Measurements from ENCODE around the gene ASB4.

Gene ASB4

DNA sequence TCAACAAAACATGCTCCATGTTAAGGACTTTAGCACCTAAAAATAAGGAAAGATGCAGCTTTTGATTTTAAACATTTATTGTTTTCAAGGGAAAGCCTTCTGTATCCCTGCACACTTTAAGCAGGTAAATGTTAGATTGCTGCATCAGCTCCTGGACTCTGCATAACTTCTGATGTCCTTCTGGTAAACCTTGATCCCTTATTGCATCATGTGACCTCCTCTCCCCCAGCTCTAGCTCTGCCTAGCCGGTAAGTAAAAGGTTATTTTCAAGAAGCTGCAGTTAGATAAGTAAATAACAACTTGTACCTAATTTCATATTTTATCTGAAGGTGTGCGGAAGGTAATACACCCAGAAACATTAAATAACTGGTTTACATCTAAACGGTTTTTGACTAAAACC is 73.1 kb downstream of the ASB4 start:
- no peak for DNase-seq

DNA sequence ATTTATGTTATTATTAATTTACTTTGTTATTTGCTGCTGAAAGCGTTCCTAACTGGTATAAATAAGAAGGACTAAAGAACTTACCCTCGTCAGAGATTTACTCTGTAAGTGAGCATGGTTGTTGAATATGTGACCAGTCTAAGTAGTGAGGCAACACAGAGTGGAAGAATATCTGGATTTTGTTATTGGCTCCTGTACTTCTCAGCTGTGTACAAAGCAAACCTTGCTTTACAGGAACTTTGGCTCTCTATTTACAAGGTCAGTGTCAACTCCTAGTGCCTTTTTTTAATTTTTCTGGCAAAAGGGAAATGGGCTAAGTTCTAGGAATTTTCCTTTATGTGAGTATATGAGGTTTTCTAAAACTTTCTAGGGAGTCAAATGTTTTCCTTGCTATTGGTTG is 74.9 kb downstream of the ASB4 start:
- DNase-seq: no peak

- no peak for DNase-seq
Observed at GRCh38 chr7:95569720-95570119, 84.0 kb downstream of the ASB4 start.

DNA sequence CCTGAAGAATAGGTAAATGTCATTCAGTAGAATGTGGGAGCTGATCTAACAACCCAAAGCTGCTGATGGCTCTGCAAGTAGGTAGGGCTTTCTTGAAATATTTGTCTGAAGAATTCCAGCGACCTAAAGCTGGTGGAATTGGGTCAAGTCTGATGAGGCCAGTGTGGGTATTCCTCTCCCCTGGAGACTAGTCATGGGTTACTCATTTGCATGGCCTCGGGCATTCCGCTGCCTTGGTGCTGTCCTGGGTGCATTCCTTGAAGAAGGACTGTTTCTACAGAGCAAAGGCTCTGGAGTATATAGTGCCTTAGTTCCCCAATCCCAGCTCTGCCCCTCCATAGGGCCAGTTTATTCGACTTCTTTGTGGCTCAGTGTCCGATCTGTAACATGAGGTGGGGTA is 91.4 kb downstream of the ASB4 start:
- DNase-seq: no peak

- DNase-seq: no peak
Observed at GRCh38 chr7:95578299-95578855, 92.6 kb downstream of the ASB4 start.

DNA sequence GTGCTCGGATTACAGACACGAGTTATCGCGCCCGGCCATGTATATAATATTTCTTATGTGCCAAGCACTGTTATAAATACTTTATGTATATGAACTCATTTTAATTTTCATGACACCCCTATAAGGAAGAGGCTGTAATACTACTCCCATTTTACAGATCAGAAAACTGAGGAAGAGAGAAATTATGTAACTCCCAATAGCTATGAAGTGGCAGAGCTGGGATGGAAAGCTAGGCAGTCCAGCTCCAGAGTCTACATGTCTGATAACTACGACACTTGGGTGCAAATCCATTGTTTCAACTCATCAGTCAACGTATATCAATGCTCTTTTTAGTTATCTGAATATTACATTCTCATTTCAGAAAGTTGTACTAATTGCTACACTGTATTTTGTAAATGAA is 93.6 kb downstream of the ASB4 start:
- no peak for DNase-seq

DNA sequence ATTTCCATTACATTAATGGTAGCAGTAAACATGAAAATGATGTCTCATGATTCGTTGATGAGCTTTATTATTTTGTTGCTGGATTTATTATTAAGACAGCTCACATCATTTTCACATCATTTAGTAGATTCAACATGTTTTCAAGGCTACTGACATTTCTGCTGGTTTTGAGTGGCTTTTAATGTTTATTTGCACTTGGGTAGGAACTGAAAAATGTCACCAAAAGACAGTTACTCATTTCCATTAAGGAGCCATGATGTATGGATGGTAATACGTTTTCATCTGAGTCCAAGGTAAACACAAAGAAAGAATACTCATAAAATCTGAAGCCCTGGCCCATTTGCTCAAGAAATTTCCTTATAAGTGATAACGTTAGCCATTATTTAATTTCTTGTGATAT is 95.7 kb downstream of the ASB4 start:
- no peak for DNase-seq

DNA sequence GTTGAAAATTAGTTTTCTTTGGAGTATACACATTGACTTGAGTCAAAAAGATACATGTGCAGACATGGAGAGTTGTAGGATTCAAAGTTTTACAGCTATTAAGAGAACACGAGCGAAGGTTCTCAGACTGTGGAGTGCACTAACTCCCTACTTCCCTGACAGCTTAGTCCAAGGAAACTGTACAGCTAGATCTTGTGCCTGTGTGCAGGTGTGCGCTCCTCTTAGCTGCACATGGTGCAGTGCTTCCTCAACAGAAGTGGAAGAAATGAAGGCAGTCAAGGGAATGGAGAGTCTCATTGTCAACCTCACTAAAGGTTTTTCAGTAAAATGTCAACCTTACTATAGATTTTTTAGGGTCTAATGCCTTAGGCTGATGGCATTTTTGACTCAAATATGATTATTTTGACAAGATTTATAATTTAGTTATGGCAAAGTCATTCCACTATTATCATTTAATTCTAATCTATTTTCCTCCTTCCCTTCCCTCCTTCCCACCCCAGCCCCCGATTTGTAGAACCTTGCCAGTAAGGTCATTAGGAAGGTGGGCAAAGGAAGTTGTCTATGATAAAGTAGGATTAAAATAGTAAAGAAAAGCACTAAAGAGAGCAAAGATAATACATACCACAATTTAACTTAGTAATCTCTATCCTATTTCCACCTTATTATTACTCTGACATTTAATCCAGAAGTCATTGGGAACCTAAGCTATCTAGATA is 97.0 kb downstream of the ASB4 start:
- DNase-seq: no peak

GRCh38 chr7:95583834-95584621 is 98.3 kb downstream of the ASB4 start:
- DNase-seq: no peak

GRCh38 chr7:95584769-95585425 is 99.2 kb downstream of the ASB4 start:
- no peak for DNase-seq

DNA sequence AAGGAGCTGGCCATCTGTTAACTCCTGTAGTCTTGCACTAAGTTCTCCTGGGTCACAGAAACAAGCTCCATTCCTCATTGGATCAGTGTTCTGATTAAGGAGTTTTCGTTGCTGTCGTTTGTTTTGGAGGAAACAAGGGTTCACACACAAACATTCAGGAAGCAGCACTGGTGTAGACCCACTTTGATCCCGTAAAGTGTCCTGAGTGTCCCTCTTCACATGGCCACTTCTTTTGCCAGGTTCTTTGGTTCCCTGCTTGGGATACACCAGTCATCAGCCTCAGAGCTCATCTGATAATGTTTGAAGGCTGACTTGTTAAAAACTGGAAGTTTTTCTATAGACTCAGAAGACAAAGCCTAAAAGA is 99.7 kb downstream of the ASB4 start:
- DNase-seq: no peak

DNA sequence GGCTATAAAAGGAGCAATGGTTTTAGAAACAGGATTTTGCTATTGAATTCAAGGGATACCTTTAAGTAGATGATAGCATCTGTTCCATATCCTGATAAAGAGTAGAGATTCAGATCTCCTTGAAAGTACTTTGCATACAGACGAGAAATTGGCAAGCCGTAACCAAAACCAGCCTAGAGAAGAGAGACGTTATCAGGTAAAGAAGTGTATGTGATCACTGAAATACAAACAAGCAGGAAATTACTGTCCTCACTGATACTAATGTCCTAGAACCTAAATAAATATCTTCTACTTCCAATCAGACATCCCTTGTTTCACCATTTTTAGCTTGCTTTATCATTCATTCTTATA is 101.2 kb downstream of the ASB4 start:
- peak; percentile 65 to 73 for DNase-seq

- DNase-seq: no peak
Observed at GRCh38 chr7:95589031-95589430, 103.3 kb downstream of the ASB4 start.

- no peak for DNase-seq
Observed at GRCh38 chr7:95589766-95590165, 104.0 kb downstream of the ASB4 start.

Data from NCI-H1930 (cell line).